ENCODE measurements around the gene EZH1. TPM values are rescaled to one million over a fixed set of nuclear protein-coding genes. Genes with fewer than 3 reads are reported as not detected.

The EZH1 gene
- total RNA-seq, 1 experiment from 2014 or later: 17.7 TPM

- H3K27ac ChIP-seq (ENCODE audit: low read length): no peak overlapping the region
- POLR2A ChIA-PET: no interaction called here
- no TSS peak for BruUV-seq (replicated peaks)
- no peak for ATAC-seq
- H3K4me3 ChIP-seq (ENCODE audit: low read depth in 2 of 2, low read length in 2 of 2): no peak overlapping the region
- H3K36me3 ChIP-seq (ENCODE audit: control insufficient read depth, insufficient read depth, low read length): no peaks in the 10 kb centered on the region
- no peaks in the 10 kb centered on the region for H3K27me3 ChIP-seq (ENCODE audit: control insufficient read depth, insufficient read depth, low read length)
- no peak for TF ChIP-seq TCF7L2 (IDR thresholded peaks at IDR 0.05; ENCODE audit: low read depth, low read length)
- no peak for TF ChIP-seq SIN3A (IDR thresholded peaks at IDR 0.05; ENCODE audit: borderline replicate concordance, insufficient read depth, low read depth, low read length)
- TF ChIP-seq, protein P1, sequence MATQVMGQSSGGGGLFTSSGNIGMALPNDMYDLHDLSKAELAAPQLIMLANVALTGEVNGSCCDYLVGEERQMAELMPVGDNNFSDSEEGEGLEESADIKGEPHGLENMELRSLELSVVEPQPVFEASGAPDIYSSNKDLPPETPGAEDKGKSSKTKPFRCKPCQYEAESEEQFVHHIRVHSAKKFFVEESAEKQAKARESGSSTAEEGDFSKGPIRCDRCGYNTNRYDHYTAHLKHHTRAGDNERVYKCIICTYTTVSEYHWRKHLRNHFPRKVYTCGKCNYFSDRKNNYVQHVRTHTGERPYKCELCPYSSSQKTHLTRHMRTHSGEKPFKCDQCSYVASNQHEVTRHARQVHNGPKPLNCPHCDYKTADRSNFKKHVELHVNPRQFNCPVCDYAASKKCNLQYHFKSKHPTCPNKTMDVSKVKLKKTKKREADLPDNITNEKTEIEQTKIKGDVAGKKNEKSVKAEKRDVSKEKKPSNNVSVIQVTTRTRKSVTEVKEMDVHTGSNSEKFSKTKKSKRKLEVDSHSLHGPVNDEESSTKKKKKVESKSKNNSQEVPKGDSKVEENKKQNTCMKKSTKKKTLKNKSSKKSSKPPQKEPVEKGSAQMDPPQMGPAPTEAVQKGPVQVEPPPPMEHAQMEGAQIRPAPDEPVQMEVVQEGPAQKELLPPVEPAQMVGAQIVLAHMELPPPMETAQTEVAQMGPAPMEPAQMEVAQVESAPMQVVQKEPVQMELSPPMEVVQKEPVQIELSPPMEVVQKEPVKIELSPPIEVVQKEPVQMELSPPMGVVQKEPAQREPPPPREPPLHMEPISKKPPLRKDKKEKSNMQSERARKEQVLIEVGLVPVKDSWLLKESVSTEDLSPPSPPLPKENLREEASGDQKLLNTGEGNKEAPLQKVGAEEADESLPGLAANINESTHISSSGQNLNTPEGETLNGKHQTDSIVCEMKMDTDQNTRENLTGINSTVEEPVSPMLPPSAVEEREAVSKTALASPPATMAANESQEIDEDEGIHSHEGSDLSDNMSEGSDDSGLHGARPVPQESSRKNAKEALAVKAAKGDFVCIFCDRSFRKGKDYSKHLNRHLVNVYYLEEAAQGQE (IDR thresholded peaks at IDR 0.05; ENCODE audit: insufficient read depth in 1 of 2, low read depth in 2 of 2, low read length in 1 of 2): no peak
- no peak for TF ChIP-seq POLR2AphosphoS5 (IDR thresholded peaks at IDR 0.05; ENCODE audit: low read depth, low read length)
- no peak for TF ChIP-seq CTCF (IDR thresholded peaks at IDR 0.05)
- intact Hi-C loops (cut with micrococcal nuclease; ENCODE audit: unreplicated experiment): no loop called here
- H3K4me1 ChIP-seq (ENCODE audit: control insufficient read depth, insufficient read depth, low read length): no peaks in the 10 kb centered on the region
- CTCF ChIA-PET: no interaction called here
- in situ Hi-C loops (cut with HindIII; ENCODE audit: low pct_unique_long_range_greater_than_20kb, low sequenced_read_pairs): no loop called here
- H3K9me3 ChIP-seq (ENCODE audit: control insufficient read depth, insufficient read depth, low read depth, low read length): no peaks in the 10 kb centered on the region
- no peak for DNase-seq (ENCODE audit: low read depth, low spot score)
Observed at GRCh38 chr17:42740699-42741098, 4.1 kb downstream of the EZH1 start.

GRCh38 chr17:42725143-42725542 lies 19.7 kb downstream of the EZH1 start:
- Histone ChIP-seq H3K9me3 (ENCODE audit: control insufficient read depth, insufficient read depth, low read depth, low read length) (no peaks in the 10 kb centered on the region), H3K36me3 (ENCODE audit: control insufficient read depth, insufficient read depth, low read length) (peaks cover 2% of the 10 kb centered on the region; the same call in 1 of the 2 replicates), H3K4me3 (ENCODE audit: low read depth in 2 of 2, low read length in 2 of 2) (no peak overlapping the region), H3K27ac (ENCODE audit: low read length) (no peak overlapping the region), H3K27me3 (ENCODE audit: control insufficient read depth, insufficient read depth, low read length) (no peaks in the 10 kb centered on the region), H3K4me1 (ENCODE audit: control insufficient read depth, insufficient read depth, low read length) (no peaks in the 10 kb centered on the region)
- DNase-seq (ENCODE audit: low read depth, low spot score) (no peak), ATAC-seq (no peak)
- intact Hi-C loops (cut with micrococcal nuclease; ENCODE audit: unreplicated experiment): no loop called here
- BruUV-seq (replicated peaks): no TSS peak
- in situ Hi-C loops (cut with HindIII; ENCODE audit: low pct_unique_long_range_greater_than_20kb, low sequenced_read_pairs): no loop called here
- TF ChIP-seq, protein P1 (IDR thresholded peaks at IDR 0.05; ENCODE audit: insufficient read depth in 1 of 2, low read depth in 2 of 2, low read length in 1 of 2): no peak
- TF ChIP-seq TCF7L2 (IDR thresholded peaks at IDR 0.05; ENCODE audit: low read depth, low read length) (no peak), SIN3A (IDR thresholded peaks at IDR 0.05; ENCODE audit: borderline replicate concordance, insufficient read depth, low read depth, low read length) (no peak), POLR2AphosphoS5 (IDR thresholded peaks at IDR 0.05; ENCODE audit: low read depth, low read length) (no peak), CTCF (IDR thresholded peaks at IDR 0.05) (no peak)
- ChIA-PET POLR2A (interaction anchor here (0.7 kb wide), 1 partner anchor 132 kb away, joined by 3 read pairs; no protein-coding TSS in a partner anchor), CTCF (no interaction called here)
